Kidney (tissue), 14 donors: ENCODE results near the gene EPHA1. TPM values are rescaled to one million over a fixed set of nuclear protein-coding genes. Genes with fewer than 3 reads are reported as not detected.

ENCODE experiments used
- DNase-seq, 5 donors: peaks; one replicate each; pipeline ENCODE4 v3.0.0-alpha.2; 2013 to 2020
- FAIRE-seq: peaks from 2 replicates; lab custom pipeline; 2012; peaks lifted over from hg19 to GRCh38; lab: Jason Lieb, UNC
- H3K27ac ChIP-seq, 2 donors: one replicate each; pipeline ENCODE4 v1.7.0; 2013; ENCODE audit warnings: low read depth in 2 of 2, low read length in 2 of 2, inconsistent platforms in 1 of 2
- H3K27me3 ChIP-seq: one replicate; pipeline ENCODE4 v1.7.1; 2013; ENCODE audit warnings: low read length, inconsistent platforms; ENCODE audit not compliant: control insufficient read depth, insufficient read depth
- H3K36me3 ChIP-seq, 3 donors: one replicate each; pipeline versions ENCODE4 v1.7.0 to v1.7.1; 2013; ENCODE audit warnings: low read length in 3 of 3, control low read depth in 1 of 3, inconsistent platforms in 1 of 3; ENCODE audit not compliant: insufficient read depth in 3 of 3, control insufficient read depth in 2 of 3
- H3K4me1 ChIP-seq, 3 donors: one replicate each; pipeline versions ENCODE4 v1.7.0 to v1.7.1; 2013; ENCODE audit warnings: low read length in 3 of 3, inconsistent platforms in 1 of 3, low read depth in 1 of 3; ENCODE audit not compliant: control insufficient read depth in 2 of 3, insufficient read depth in 2 of 3
- H3K4me3 ChIP-seq, 3 donors: one replicate each; pipeline versions ENCODE4 v1.7.0 to v1.8.1; 2013; ENCODE audit warnings: low read length in 3 of 3, control low read depth in 1 of 3, inconsistent platforms in 1 of 3
- H3K9ac ChIP-seq, 3 donors: one replicate each; pipeline versions ENCODE4 v1.7.0 to v1.7.1; 2013; ENCODE audit warnings: low read length in 3 of 3, control low read depth in 1 of 3, inconsistent platforms in 1 of 3
- H3K9me3 ChIP-seq, 3 donors: one replicate each; pipeline versions ENCODE4 v1.7.0 to v1.7.1; 2013; ENCODE audit warnings: low read length in 3 of 3, control low read depth in 1 of 3, inconsistent platforms in 1 of 3; ENCODE audit not compliant: control insufficient read depth in 2 of 3, insufficient read depth in 1 of 3
- intact Hi-C: fragments of 100-400 bp; cut with DNase I; formaldehyde crosslinking; loops from one replicate; pipeline ENCODE4 v1.11.1; 2022
- polyA plus RNA-seq: library from polyadenylated mRNA; stranded (reverse); fragments of 350-450 nt; fragmentation: Illumina TruSeq; extraction: RNeasy Lipid Tissue Mini Kit (QIAGEN cat#74804); gene quantifications from one replicate; pipeline ENCODE4 v1.2.3, GENCODE V29; 2014; ENCODE audit warnings: low read depth, low replicate concordance; ENCODE audit not compliant: insufficient read depth
- total RNA-seq: library from RNA; stranded (reverse); fragmentation: NEBNext Ultra II Directional; extraction: Animal tissue kit (Norgen Biotek cat#: 25700); gene quantifications from one replicate; pipeline ENCODE4 v1.2.1, GENCODE V29; 2021
- TF ChIP-seq, protein P1 (sequence below): IDR thresholded peaks from 3 replicates; pipeline ENCODE4 v1.5.1; 2012; ENCODE audit warnings: mild to moderate bottlenecking, moderate library complexity, borderline replicate concordance; ENCODE audit not compliant: insufficient read depth; ENCODE audit errors: extremely low read depth
- donor health status: control.
- donor health status: control.
- donor health status: control.
- donor health status: control.
- donor health status: control.
- donor health status: DM: yes; HTN: yes; CAD: no.
- donor health status: Normal renal cell carcinoma (clear cell type).

EPHA1 gene
- total and polyA plus RNA-seq, 2 donors from 2014 or later = 6.9 to 22.3 TPM

DNA sequence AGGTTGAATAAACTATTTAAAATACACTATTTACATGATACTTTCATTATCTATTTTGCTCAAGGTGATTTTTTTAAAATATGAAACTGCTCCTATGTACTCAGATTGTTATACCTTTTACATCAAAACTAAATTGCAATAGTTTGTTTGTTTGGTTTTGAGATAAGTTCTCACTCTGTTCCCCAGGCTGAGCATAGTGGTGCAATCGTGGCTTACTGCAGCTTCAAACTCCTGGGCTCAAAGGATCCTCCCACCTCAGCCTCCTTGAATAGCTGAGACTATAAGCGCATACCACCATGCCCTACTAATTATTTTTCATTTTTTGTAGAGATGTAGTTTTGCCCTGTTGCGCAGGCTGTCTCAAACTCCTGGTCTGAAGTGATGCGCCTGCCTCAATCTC, 47.3 kb upstream of the EPHA1 start:
- TF ChIP-seq, protein P1, sequence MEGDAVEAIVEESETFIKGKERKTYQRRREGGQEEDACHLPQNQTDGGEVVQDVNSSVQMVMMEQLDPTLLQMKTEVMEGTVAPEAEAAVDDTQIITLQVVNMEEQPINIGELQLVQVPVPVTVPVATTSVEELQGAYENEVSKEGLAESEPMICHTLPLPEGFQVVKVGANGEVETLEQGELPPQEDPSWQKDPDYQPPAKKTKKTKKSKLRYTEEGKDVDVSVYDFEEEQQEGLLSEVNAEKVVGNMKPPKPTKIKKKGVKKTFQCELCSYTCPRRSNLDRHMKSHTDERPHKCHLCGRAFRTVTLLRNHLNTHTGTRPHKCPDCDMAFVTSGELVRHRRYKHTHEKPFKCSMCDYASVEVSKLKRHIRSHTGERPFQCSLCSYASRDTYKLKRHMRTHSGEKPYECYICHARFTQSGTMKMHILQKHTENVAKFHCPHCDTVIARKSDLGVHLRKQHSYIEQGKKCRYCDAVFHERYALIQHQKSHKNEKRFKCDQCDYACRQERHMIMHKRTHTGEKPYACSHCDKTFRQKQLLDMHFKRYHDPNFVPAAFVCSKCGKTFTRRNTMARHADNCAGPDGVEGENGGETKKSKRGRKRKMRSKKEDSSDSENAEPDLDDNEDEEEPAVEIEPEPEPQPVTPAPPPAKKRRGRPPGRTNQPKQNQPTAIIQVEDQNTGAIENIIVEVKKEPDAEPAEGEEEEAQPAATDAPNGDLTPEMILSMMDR = no peak
- H3K9ac ChIP-seq = no peak overlapping the region
- H3K36me3 ChIP-seq = no peaks in the 10 kb centered on the region
- H3K4me1 ChIP-seq = no peaks in the 10 kb centered on the region
- no peaks in the 10 kb centered on the region for H3K9me3 ChIP-seq
- FAIRE-seq (no peak), DNase-seq (no peak)
- no peak overlapping the region for H3K27ac ChIP-seq
- intact Hi-C loops = no loop called here
- no peak overlapping the region for H3K4me3 ChIP-seq
- H3K27me3 ChIP-seq = no peaks in the 10 kb centered on the region

DNA sequence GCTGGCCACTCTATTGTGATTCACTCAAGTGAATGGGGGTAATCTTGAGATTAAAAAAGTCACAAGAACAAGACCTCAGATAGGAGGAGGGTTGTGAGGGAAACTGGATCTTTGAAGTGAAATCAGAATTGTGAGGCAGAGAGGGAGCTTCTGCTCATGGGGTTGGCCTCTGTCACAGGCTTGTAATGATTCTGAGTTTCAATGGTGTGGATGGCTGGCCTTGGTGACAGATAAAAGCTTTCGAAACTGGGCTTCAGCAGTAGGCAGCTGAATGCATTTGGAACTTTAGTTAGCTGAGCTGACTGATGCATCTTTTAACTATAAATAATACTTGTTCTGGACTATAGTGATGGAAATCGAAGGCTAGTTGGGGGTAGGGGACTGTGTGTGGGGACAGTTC, 46.8 kb upstream of the EPHA1 start:
- no peaks in the 10 kb centered on the region for H3K27me3 ChIP-seq
- H3K9me3 ChIP-seq = no peaks in the 10 kb centered on the region
- H3K4me3 ChIP-seq = no peak overlapping the region
- H3K36me3 ChIP-seq = no peaks in the 10 kb centered on the region
- no peak overlapping the region for H3K27ac ChIP-seq
- FAIRE-seq = no peak
- no peaks in the 10 kb centered on the region for H3K4me1 ChIP-seq
- intact Hi-C loops = no loop called here
- TF ChIP-seq, protein P1 = no peak
- no peak for DNase-seq
- H3K9ac ChIP-seq = no peak overlapping the region

DNA sequence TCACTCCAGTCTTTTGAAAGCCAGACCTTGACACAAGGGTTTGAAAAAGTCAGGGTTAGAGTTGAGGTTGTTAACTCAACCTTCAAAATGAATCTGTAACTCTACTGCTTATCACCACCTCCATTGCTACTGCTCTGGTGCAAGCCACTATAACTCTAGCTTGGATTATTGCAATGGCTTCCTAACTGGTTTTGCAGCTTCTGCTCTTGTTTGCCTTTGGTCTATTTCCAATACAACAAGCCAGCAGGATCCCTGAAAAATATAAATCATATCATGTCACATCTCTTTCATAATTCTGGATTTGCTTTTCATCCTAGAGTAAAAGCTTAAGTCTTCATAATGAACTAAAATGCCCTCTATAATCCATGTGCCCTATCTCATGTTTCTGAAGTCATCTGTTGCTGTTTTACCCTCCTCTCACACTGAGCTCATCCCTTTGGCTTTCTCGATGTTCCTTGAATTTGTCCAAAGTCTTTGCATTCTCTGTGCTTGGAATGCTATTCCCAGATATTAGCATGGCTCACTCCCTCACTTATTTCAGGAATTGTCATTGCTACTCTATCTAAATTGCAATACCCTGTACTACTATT, 45.5 kb upstream of the EPHA1 start:
- DNase-seq (no peak), FAIRE-seq (no peak)
- Histone ChIP-seq H3K27ac (no peak overlapping the region), H3K4me1 (no peaks in the 10 kb centered on the region), H3K27me3 (no peaks in the 10 kb centered on the region), H3K9me3 (no peaks in the 10 kb centered on the region), H3K4me3 (no peak overlapping the region), H3K9ac (no peak overlapping the region), H3K36me3 (no peaks in the 10 kb centered on the region)
- TF ChIP-seq, protein P1 = no peak
- intact Hi-C loops = no loop called here

DNA sequence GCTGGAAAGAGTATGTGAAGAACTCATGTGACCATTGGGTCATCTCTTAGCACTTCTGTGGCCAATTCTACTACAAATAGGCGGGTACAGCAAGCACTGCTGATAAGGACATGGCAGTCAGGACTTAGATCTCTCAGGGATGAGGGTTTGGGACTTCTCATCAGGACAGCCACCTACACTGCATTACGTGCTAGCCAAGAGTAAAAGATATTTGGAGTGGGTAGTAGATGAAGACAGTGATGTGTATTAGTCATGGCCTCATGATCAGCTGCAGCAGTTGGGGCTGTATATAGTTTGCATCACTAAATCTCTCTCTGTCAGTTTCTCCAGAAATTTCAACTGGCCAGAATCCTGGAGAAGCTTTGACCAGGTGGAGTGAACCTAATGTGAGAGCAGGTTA, 43.8 kb upstream of the EPHA1 start:
- TF ChIP-seq, protein P1 = no peak
- intact Hi-C loops = no loop called here
- DNase-seq (no peak), FAIRE-seq (no peak)
- Histone ChIP-seq H3K4me3 (no peak overlapping the region), H3K27ac (no peak overlapping the region), H3K9me3 (no peaks in the 10 kb centered on the region), H3K27me3 (no peaks in the 10 kb centered on the region), H3K9ac (no peak overlapping the region), H3K4me1 (no peaks in the 10 kb centered on the region), H3K36me3 (no peaks in the 10 kb centered on the region)
